ENCODE results near the gene TBK1. TPM values are rescaled to one million over a fixed set of nuclear protein-coding genes. Genes with fewer than 3 reads are reported as not detected.

Gene TBK1
- polyA plus RNA-seq, 3 donors, result 14.3 to 24.7 (median 15.5) TPM

- peaks cover 27 to 30% of the 10 kb centered on the region in 2 donors for H3K36me3 ChIP-seq (replicated peaks in 1 of 2; ENCODE audit: control insufficient read depth in 1 of 2, insufficient read depth in 2 of 2, low read length in 2 of 2)
- Mint-ChIP-seq H3K27me3 (ENCODE audit: low read depth in 3 of 3) (no peaks in the 10 kb centered on the region), H3K9me3 (no peaks in the 10 kb centered on the region), H3K4me1 (peaks cover 15% of the 10 kb centered on the region), H3K36me3 (peaks cover 22 to 29% of the 10 kb centered on the region in 2 donors), H3K27ac (no peak overlapping the region), H3K4me3 (no peak overlapping the region)
- no peak overlapping the region for H2AFZ ChIP-seq (ENCODE audit: insufficient read depth, low read depth, low read length, poor library complexity, severe bottlenecking)
- H3K4me2 ChIP-seq (replicated peaks; ENCODE audit: extremely low read depth, low read length, poor library complexity, severe bottlenecking), result no peak overlapping the region
- H3K9me3 ChIP-seq (replicated peaks in 1 of 2; ENCODE audit: control insufficient read depth in 1 of 2, insufficient read depth in 1 of 2, low read length in 2 of 2), result no peaks in the 10 kb centered on the region
- peaks cover 13 to 18% of the 10 kb centered on the region in 2 donors for H3K4me1 ChIP-seq (ENCODE audit: control insufficient read depth in 1 of 2, insufficient read depth in 2 of 2, low read length in 2 of 2)
- DNase-seq, result no peak
- peaks cover 40% of the 10 kb centered on the region for H3K79me2 ChIP-seq (ENCODE audit: insufficient read depth, low read length)
- WGBS (ENCODE audit: insufficient coverage), result 83% methylated on average over 4 of the region's 9 CpGs
- no peak overlapping the region for H3K9ac ChIP-seq (ENCODE audit: insufficient read depth, low read length, poor library complexity, severe bottlenecking)
- no peak for TF ChIP-seq CTCF (IDR thresholded peaks at IDR 0.05)
- H3K27ac ChIP-seq (ENCODE audit: low read depth in 1 of 2, low read length in 2 of 2), result no peak overlapping the region
- no peak overlapping the region for H3K4me3 ChIP-seq (replicated peaks in 1 of 3; ENCODE audit: low read depth in 2 of 3, low read length in 3 of 3)
- no peaks in the 10 kb centered on the region for H4K20me1 ChIP-seq (ENCODE audit: insufficient read depth, low read length)
- intact Hi-C loops (cut with micrococcal nuclease), result loop anchor here (10.0 kb wide), 4 partner anchors 47 to 563 kb away; partner anchors contain the start of genes KICS2 (in 1 of the 2), SRGAP1 (in 1 of the 2) and TBK1 (in 1 of the 2)
- H3K27me3 ChIP-seq (ENCODE audit: control insufficient read depth in 2 of 2, insufficient read depth in 2 of 2, low read length in 2 of 2), result no peaks in the 10 kb centered on the region
These were observed 44.3 kb upstream of the TBK1 start for GRCh38 chr12:64407342-64408223.

- Histone ChIP-seq H4K20me1 (ENCODE audit: insufficient read depth, low read length) (no peaks in the 10 kb centered on the region), H3K27ac (ENCODE audit: low read depth in 1 of 2, low read length in 2 of 2) (no peak overlapping the region), H3K4me1 (ENCODE audit: control insufficient read depth in 1 of 2, insufficient read depth in 2 of 2, low read length in 2 of 2) (no peaks in the 10 kb centered on the region), H3K27me3 (ENCODE audit: control insufficient read depth in 2 of 2, insufficient read depth in 2 of 2, low read length in 2 of 2) (no peaks in the 10 kb centered on the region), H3K9ac (ENCODE audit: insufficient read depth, low read length, poor library complexity, severe bottlenecking) (no peak overlapping the region), H2AFZ (ENCODE audit: insufficient read depth, low read depth, low read length, poor library complexity, severe bottlenecking) (no peak overlapping the region), H3K79me2 (ENCODE audit: insufficient read depth, low read length) (peaks cover 21% of the 10 kb centered on the region), H3K9me3 (replicated peaks in 1 of 2; ENCODE audit: control insufficient read depth in 1 of 2, insufficient read depth in 1 of 2, low read length in 2 of 2) (no peaks in the 10 kb centered on the region), H3K36me3 (replicated peaks in 1 of 2; ENCODE audit: control insufficient read depth in 1 of 2, insufficient read depth in 2 of 2, low read length in 2 of 2) (peaks cover 63 to 68% of the 10 kb centered on the region in 2 donors), H3K4me3 (replicated peaks in 1 of 3; ENCODE audit: low read depth in 2 of 3, low read length in 3 of 3) (no peak overlapping the region), H3K4me2 (replicated peaks; ENCODE audit: extremely low read depth, low read length, poor library complexity, severe bottlenecking) (no peak overlapping the region)
- Mint-ChIP-seq H3K27me3 (ENCODE audit: low read depth in 3 of 3) (no peaks in the 10 kb centered on the region), H3K27ac (no peak overlapping the region), H3K36me3 (peaks cover 49 to 63% of the 10 kb centered on the region in 2 donors), H3K9me3 (no peaks in the 10 kb centered on the region), H3K4me3 (no peak overlapping the region), H3K4me1 (peaks cover 2% of the 10 kb centered on the region)
- DNase-seq, result no peak
- no peak for TF ChIP-seq CTCF (IDR thresholded peaks at IDR 0.05)
- 100% methylated on average over 1 of the region's 2 CpGs for WGBS (ENCODE audit: insufficient coverage)
- intact Hi-C loops (cut with micrococcal nuclease), result no loop called here
These were observed 40.5 kb upstream of the TBK1 start for GRCh38 chr12:64411427-64411826.

Data from CD14-positive monocyte (primary cell).